Measurements from ENCODE around the gene GAK.
"Not testable (repeated sequence)": the region's sequence is repeated elsewhere in the genome, so short reads cannot be mapped to it uniquely, and the experiment has no call there.

GAK gene

GRCh38 chr4:924107-925096, 7.7 kb downstream of the GAK start:
- TF ChIP-seq CTCF (IDR thresholded peaks at IDR 0.05; ENCODE audit: control insufficient read depth, insufficient read depth, low read depth, low read length, missing control alignments), result no peak
- no peak for DNase-seq (ENCODE audit: low read depth)
- no peak overlapping the region for H3K4me3 ChIP-seq (ENCODE audit: control insufficient read depth, low read depth, low read length)

GRCh38 chr4:921830-922331, 10.2 kb downstream of the GAK start:
- TF ChIP-seq CTCF (IDR thresholded peaks at IDR 0.05; ENCODE audit: control insufficient read depth, insufficient read depth, low read depth, low read length, missing control alignments), result no peak
- no peak for DNase-seq (ENCODE audit: low read depth)
- H3K4me3 ChIP-seq (ENCODE audit: control insufficient read depth, low read depth, low read length), result no peak overlapping the region

- DNase-seq (ENCODE audit: low read depth); H3K4me3 ChIP-seq (ENCODE audit: control insufficient read depth, low read depth, low read length): not testable (repeated sequence)
These were observed 13.0 kb downstream of the GAK start for GRCh38 chr4:919004-919680.

GRCh38 chr4:918591-918990, 13.5 kb downstream of the GAK start:
- not testable (repeated sequence) for H3K4me3 ChIP-seq (ENCODE audit: control insufficient read depth, low read depth, low read length); DNase-seq (ENCODE audit: low read depth)

- no peak for DNase-seq (ENCODE audit: low read depth)
- H3K4me3 ChIP-seq (ENCODE audit: control insufficient read depth, low read depth, low read length), result no peak overlapping the region
- no peak for TF ChIP-seq CTCF (IDR thresholded peaks at IDR 0.05; ENCODE audit: control insufficient read depth, insufficient read depth, low read depth, low read length, missing control alignments)
These were observed 14.1 kb downstream of the GAK start for GRCh38 chr4:917992-918391.

- TF ChIP-seq CTCF (IDR thresholded peaks at IDR 0.05; ENCODE audit: control insufficient read depth, insufficient read depth, low read depth, low read length, missing control alignments), result no peak
- DNase-seq (ENCODE audit: low read depth), result no peak
- H3K4me3 ChIP-seq (ENCODE audit: control insufficient read depth, low read depth, low read length), result no peak overlapping the region
These were observed 14.7 kb downstream of the GAK start for GRCh38 chr4:917466-917865.

- DNase-seq (ENCODE audit: low read depth), result no peak
These were observed 16.5 kb downstream of the GAK start for GRCh38 chr4:915595-915994.

More at GRCh38 chr4:915595-915994, 16.5 kb downstream of the GAK start:
- TF ChIP-seq CTCF (IDR thresholded peaks at IDR 0.05; ENCODE audit: control insufficient read depth, insufficient read depth, low read depth, low read length, missing control alignments), result no peak
- H3K4me3 ChIP-seq (ENCODE audit: control insufficient read depth, low read depth, low read length), result no peak overlapping the region

Data from AG09309 (cell line).